ENCODE measurements around the gene FRS3.

FRS3 gene

DNA sequence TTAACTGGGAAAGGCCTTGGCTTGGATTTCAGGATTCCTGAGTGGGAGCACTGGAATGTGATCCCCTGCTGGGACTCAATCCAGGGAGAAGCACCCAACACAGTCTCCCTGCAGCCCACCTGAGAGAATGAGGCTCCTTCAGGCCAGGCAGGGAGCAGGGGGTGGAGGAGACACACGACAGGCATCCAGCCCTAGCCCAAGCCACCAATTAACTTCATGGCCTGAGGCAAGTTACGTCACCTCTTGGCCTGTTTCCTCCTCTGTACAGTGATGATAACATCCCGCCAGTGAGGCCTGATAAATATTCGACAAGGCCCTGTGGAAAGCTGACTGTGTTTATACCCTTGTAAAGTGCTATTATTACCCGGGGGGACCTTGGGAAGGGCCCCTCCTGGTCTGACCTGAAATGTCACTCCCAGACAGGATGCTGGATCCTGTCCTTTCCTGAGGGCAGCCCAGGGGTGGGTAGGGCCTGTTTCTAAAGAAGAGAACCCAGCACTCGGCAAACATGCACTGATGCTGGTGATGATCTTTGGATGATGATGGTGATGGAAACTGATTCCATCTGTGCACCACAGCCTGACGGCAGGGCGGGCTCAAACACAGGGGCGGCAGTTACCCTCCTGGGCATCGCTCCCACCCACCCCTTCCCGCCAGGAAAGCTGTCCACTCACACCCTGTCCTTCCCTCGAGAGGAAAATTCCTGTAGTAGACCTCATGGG is 12.4 kb downstream of the FRS3 start (continued):
- peak; percentile 74 for TF ChIP-seq ZBTB8A (tag by site-specific recombination; IDR thresholded peaks at IDR 0.05)
- TF ChIP-seq, protein P1, sequence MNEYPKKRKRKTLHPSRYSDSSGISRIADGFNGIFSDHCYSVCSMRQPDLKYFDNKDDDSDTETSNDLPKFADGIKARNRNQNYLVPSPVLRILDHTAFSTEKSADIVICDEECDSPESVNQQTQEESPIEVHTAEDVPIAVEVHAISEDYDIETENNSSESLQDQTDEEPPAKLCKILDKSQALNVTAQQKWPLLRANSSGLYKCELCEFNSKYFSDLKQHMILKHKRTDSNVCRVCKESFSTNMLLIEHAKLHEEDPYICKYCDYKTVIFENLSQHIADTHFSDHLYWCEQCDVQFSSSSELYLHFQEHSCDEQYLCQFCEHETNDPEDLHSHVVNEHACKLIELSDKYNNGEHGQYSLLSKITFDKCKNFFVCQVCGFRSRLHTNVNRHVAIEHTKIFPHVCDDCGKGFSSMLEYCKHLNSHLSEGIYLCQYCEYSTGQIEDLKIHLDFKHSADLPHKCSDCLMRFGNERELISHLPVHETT (tag by site-specific recombination; IDR thresholded peaks at IDR 0.05): peak; percentile 94
- TF ChIP-seq MZF1 (tag by site-specific recombination; IDR thresholded peaks at IDR 0.05; ENCODE audit: borderline replicate concordance): no peak
- no peak; the same call in 1 of the 2 replicates for TF ChIP-seq ZNF501 (tag by site-specific recombination; IDR thresholded peaks at IDR 0.05)
- TF ChIP-seq, protein P2, sequence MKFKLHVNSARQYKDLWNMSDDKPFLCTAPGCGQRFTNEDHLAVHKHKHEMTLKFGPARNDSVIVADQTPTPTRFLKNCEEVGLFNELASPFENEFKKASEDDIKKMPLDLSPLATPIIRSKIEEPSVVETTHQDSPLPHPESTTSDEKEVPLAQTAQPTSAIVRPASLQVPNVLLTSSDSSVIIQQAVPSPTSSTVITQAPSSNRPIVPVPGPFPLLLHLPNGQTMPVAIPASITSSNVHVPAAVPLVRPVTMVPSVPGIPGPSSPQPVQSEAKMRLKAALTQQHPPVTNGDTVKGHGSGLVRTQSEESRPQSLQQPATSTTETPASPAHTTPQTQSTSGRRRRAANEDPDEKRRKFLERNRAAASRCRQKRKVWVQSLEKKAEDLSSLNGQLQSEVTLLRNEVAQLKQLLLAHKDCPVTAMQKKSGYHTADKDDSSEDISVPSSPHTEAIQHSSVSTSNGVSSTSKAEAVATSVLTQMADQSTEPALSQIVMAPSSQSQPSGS (tag by site-specific recombination; IDR thresholded peaks at IDR 0.05; ENCODE audit: low read depth): peak; percentile 98
- TF ChIP-seq ZNF433 (tag by site-specific recombination; IDR thresholded peaks at IDR 0.05; ENCODE audit: low read depth): no peak
- peak; percentile 53 for TF ChIP-seq KLF1 (tag by site-specific recombination; IDR thresholded peaks at IDR 0.05)
- TF ChIP-seq ZFP37 (tag by site-specific recombination; IDR thresholded peaks at IDR 0.05): peak; percentile 63; the same call in 1 of the 2 replicates
- TF ChIP-seq ZNF473 (tag by site-specific recombination; IDR thresholded peaks at IDR 0.05): no peak
- peak; percentile 26; the same call in 1 of the 2 replicates for TF ChIP-seq ZNF664 (tag by site-specific recombination; IDR thresholded peaks at IDR 0.05)
- TF ChIP-seq ZNF658 (tag by site-specific recombination; IDR thresholded peaks at IDR 0.05): no peak
- peak; percentile 78; the same call in 1 of the 2 replicates for TF ChIP-seq ZNF558 (tag by site-specific recombination; IDR thresholded peaks at IDR 0.05)
- peak; percentile 28; the same call in 1 of the 2 replicates for TF ChIP-seq SP2 (tag by site-specific recombination; IDR thresholded peaks at IDR 0.05)
- peak; percentile 90 for TF ChIP-seq ZBTB20 (tag by site-specific recombination; IDR thresholded peaks at IDR 0.05)
- TF ChIP-seq ZNF169 (tag by site-specific recombination; IDR thresholded peaks at IDR 0.05): no peak
- TF ChIP-seq FEZF1 (tag by site-specific recombination; IDR thresholded peaks at IDR 0.05): peak; percentile 91
- TF ChIP-seq ZNF549 (tag by site-specific recombination; IDR thresholded peaks at IDR 0.05): no peak
- TF ChIP-seq ZNF223 (tag by site-specific recombination; IDR thresholded peaks at IDR 0.05): no peak
- no peak for TF ChIP-seq ZNF133 (tag by site-specific recombination; IDR thresholded peaks at IDR 0.05)
- TF ChIP-seq, protein P3, sequence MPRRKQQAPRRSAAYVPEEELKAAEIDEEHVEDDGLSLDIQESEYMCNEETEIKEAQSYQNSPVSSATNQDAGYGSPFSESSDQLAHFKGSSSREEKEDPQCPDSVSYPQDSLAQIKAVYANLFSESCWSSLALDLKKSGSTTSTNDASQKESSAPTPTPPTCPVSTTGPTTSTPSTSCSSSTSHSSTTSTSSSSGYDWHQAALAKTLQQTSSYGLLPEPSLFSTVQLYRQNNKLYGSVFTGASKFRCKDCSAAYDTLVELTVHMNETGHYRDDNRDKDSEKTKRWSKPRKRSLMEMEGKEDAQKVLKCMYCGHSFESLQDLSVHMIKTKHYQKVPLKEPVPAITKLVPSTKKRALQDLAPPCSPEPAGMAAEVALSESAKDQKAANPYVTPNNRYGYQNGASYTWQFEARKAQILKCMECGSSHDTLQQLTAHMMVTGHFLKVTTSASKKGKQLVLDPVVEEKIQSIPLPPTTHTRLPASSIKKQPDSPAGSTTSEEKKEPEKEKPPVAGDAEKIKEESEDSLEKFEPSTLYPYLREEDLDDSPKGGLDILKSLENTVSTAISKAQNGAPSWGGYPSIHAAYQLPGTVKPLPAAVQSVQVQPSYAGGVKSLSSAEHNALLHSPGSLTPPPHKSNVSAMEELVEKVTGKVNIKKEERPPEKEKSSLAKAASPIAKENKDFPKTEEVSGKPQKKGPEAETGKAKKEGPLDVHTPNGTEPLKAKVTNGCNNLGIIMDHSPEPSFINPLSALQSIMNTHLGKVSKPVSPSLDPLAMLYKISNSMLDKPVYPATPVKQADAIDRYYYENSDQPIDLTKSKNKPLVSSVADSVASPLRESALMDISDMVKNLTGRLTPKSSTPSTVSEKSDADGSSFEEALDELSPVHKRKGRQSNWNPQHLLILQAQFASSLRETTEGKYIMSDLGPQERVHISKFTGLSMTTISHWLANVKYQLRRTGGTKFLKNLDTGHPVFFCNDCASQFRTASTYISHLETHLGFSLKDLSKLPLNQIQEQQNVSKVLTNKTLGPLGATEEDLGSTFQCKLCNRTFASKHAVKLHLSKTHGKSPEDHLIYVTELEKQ (tag by site-specific recombination; IDR thresholded peaks at IDR 0.05; ENCODE audit: borderline replicate concordance): peak; percentile 92
- TF ChIP-seq, protein P4, sequence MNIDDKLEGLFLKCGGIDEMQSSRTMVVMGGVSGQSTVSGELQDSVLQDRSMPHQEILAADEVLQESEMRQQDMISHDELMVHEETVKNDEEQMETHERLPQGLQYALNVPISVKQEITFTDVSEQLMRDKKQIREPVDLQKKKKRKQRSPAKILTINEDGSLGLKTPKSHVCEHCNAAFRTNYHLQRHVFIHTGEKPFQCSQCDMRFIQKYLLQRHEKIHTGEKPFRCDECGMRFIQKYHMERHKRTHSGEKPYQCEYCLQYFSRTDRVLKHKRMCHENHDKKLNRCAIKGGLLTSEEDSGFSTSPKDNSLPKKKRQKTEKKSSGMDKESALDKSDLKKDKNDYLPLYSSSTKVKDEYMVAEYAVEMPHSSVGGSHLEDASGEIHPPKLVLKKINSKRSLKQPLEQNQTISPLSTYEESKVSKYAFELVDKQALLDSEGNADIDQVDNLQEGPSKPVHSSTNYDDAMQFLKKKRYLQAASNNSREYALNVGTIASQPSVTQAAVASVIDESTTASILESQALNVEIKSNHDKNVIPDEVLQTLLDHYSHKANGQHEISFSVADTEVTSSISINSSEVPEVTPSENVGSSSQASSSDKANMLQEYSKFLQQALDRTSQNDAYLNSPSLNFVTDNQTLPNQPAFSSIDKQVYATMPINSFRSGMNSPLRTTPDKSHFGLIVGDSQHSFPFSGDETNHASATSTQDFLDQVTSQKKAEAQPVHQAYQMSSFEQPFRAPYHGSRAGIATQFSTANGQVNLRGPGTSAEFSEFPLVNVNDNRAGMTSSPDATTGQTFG (tag by site-specific recombination; IDR thresholded peaks at IDR 0.05; ENCODE audit: borderline replicate concordance): no peak
- TF ChIP-seq SCRT1 (tag by site-specific recombination; IDR thresholded peaks at IDR 0.05; ENCODE audit: borderline replicate concordance): peak; percentile 56; the same call in 1 of the 2 replicates
- TF ChIP-seq ZNF221 (tag by site-specific recombination; IDR thresholded peaks at IDR 0.05; ENCODE audit: borderline replicate concordance): no peak
- TF ChIP-seq TCF7L2 (IDR thresholded peaks at IDR 0.05; ENCODE audit: borderline replicate concordance, low read depth, low read length): peak; percentile 71; the same call in 1 of the 2 replicates
- TF ChIP-seq ZNF311 (tag by site-specific recombination; IDR thresholded peaks at IDR 0.05; ENCODE audit: borderline replicate concordance): no peak
- TF ChIP-seq ZNF292 (tag by site-specific recombination; IDR thresholded peaks at IDR 0.05; ENCODE audit: borderline replicate concordance, low read depth): no peak
- no peak for TF ChIP-seq ZBTB1 (tag by site-specific recombination; IDR thresholded peaks at IDR 0.05)
- TF ChIP-seq ZFP69B (tag by site-specific recombination; IDR thresholded peaks at IDR 0.05): peak; percentile 77
- TF ChIP-seq YY2 (tag by site-specific recombination; IDR thresholded peaks at IDR 0.05): no peak
- no peak for TF ChIP-seq ZNF571 (tag by site-specific recombination; IDR thresholded peaks at IDR 0.05)
- TF ChIP-seq ZNF701 (tag by site-specific recombination; IDR thresholded peaks at IDR 0.05): no peak
- peak; percentile 99 for TF ChIP-seq HOXD13 (CRISPR knock-in tag; IDR thresholded peaks at IDR 0.05; ENCODE audit: borderline replicate concordance)
- peak; percentile 89 for TF ChIP-seq IKZF3 (tag by site-specific recombination; IDR thresholded peaks at IDR 0.05)
